Panc1 (cell line): ENCODE data around the gene ONECUT2. TPM values are rescaled to one million over a fixed set of nuclear protein-coding genes. Genes with fewer than 3 reads are reported as not detected.

Experiments
- ATAC-seq: fragments of 200-7000 bp; cut with Tn5 transposase; 2 replicates; pipeline ENCODE4 v1.9.1; 2020; ENCODE audit warnings: mild to moderate bottlenecking, moderate library complexity
- BruUV-seq: library from RNA; stranded (reverse); fragments of 400-500 nt; replicated peaks from 2 replicates; lab custom pipeline; 2021; lab: Mats Ljungman, UMichigan
- CTCF ChIA-PET: fragments of 300-600 bp; sonication (Branson Sonifier 250); formaldehyde crosslinking; loops from one replicate; lab custom pipeline; 2022; ENCODE audit warnings: antibody characterized with exemption; lab: Charles Lee
- POLR2A ChIA-PET: fragments of 300-600 bp; sonication (Branson Sonifier 250); formaldehyde crosslinking; loops from one replicate; lab custom pipeline; 2022; ENCODE audit warnings: antibody characterized with exemption; lab: Charles Lee
- DNase-seq: peaks from one replicate; pipeline ENCODE4 v3.0.0-alpha.2; 2010; ENCODE audit warnings: low read depth, low spot score
- H3K27ac ChIP-seq: 2 replicates; pipeline ENCODE4 v1.5.1; 2011; ENCODE audit warnings: mild to moderate bottlenecking, low read length, inconsistent platforms
- H3K27me3 ChIP-seq: fragments of 200-500 bp; sonication (Bioruptor generic); 2 replicates; pipeline ENCODE4 v1.6.0; 2014; ENCODE audit warnings: low read length, inconsistent platforms; ENCODE audit not compliant: control insufficient read depth, insufficient read depth
- H3K36me3 ChIP-seq: fragments of 200-500 bp; sonication (Bioruptor generic); 2 replicates; pipeline ENCODE4 v1.5.1; 2014; ENCODE audit warnings: inconsistent platforms, mild to moderate bottlenecking, low read length, moderate library complexity; ENCODE audit not compliant: control insufficient read depth, insufficient read depth
- H3K4me1 ChIP-seq: 2 replicates; pipeline ENCODE4 v1.5.1; 2011; ENCODE audit warnings: inconsistent platforms, mild to moderate bottlenecking, low read length, moderate library complexity; ENCODE audit not compliant: control insufficient read depth, insufficient read depth
- H3K4me3 ChIP-seq, 2 experiments: 2 replicates each; pipeline ENCODE4 v1.5.1; 2011 to 2012; ENCODE audit warnings: low read depth in 2 of 2, low read length in 2 of 2, mild to moderate bottlenecking in 2 of 2, inconsistent platforms in 1 of 2, moderate library complexity in 1 of 2
- H3K9me3 ChIP-seq: fragments of 200-500 bp; sonication (Bioruptor generic); 2 replicates; pipeline ENCODE4 v1.5.1; 2014; ENCODE audit warnings: low read depth, mild to moderate bottlenecking, inconsistent platforms, low read length, moderate library complexity; ENCODE audit not compliant: control insufficient read depth, insufficient read depth
- POLR2AphosphoS5 ChIP-seq: IDR thresholded peaks from 2 replicates; pipeline ENCODE4 v1.6.1; 2012; ENCODE audit warnings: mild to moderate bottlenecking, low read depth, low read length, moderate library complexity
- SIN3A ChIP-seq: IDR thresholded peaks from 2 replicates; pipeline ENCODE4 v1.6.1; 2012; ENCODE audit warnings: low read depth, mild to moderate bottlenecking, low read length, moderate library complexity, borderline replicate concordance; ENCODE audit not compliant: insufficient read depth
- TCF7L2 ChIP-seq: IDR thresholded peaks from 2 replicates; pipeline ENCODE4 v1.6.1; 2011; ENCODE audit warnings: mild to moderate bottlenecking, low read depth, low read length, inconsistent platforms
- in situ Hi-C: cut with HindIII; loops from 2 replicates; pipeline ENCODE4 v1.10.0; 2016; ENCODE audit warnings: low sequenced_read_pairs, low pct_unique_long_range_greater_than_20kb
- intact Hi-C: fragments of 100-400 bp; cut with micrococcal nuclease; formaldehyde crosslinking; loops from one replicate; pipeline ENCODE4 v1.10.0; 2022; ENCODE audit not compliant: unreplicated experiment
- total RNA-seq: library from RNA; stranded (reverse); gene quantifications from one replicate; pipeline ENCODE4 v1.2.1, GENCODE V29; 2021; ENCODE audit not compliant: unreplicated experiment
- TF ChIP-seq, protein P1 (sequence below), 2 experiments: IDR thresholded peaks; 2 replicates each; pipeline ENCODE4 v1.6.1; 2011 to 2012; ENCODE audit warnings: low read depth in 2 of 2, control low read depth in 1 of 2, low read length in 1 of 2, mild to moderate bottlenecking in 1 of 2, moderate library complexity in 1 of 2; ENCODE audit not compliant: insufficient read depth in 1 of 2
- TF ChIP-seq, protein P2 (sequence below): fragments of 450-650 bp; IDR thresholded peaks from 2 replicates; pipeline ENCODE4 v1.5.1; 2017; ENCODE audit warnings: mild to moderate bottlenecking

The ONECUT2 gene
- total RNA-seq, 1 experiment from 2014 or later = 0.59 TPM

DNA sequence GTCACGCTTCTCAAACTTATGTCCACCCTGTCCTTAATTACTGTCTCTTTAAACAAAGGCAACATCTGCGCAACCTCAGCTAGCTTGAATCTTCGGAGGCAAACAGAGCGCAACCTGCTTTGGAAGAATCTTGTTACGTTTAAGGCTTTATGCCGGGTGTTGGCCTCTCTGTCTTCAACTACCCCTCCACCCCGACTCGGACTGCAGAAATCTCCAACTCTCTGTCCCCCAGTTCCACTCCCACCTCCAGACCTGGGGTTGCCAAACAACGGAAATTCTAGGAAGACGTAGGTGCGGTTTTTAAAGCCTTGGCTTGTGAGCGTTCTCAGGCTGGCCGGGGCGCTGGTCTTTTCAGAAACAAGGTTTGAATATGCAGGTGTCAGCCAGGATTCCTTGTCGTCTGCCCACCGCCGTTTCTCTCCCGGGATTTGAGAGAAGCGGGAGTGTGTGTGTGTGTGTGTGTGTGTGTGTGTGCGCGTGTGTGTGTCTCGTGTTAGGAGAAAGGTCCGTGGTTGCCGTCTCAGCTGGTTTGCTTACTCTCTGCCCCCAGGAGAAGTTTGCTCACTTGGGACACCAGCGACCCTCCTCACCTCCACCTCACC lies 1.1 kb upstream of the ONECUT2 start:
- intact Hi-C loops (loop anchor here (10.0 kb wide), 1 partner anchor 639 kb away; no protein-coding TSS in a partner anchor), in situ Hi-C loops (no loop called here)
- Histone ChIP-seq H3K27me3 (peaks cover 11% of the 10 kb centered on the region), H3K36me3 (no peaks in the 10 kb centered on the region), H3K4me1 (no peaks in the 10 kb centered on the region), H3K27ac (no peak overlapping the region), H3K4me3 (peak overlapping the region; percentile 59 to 80), H3K9me3 (no peaks in the 10 kb centered on the region)
- ChIA-PET CTCF (no interaction called here), POLR2A (no interaction called here)
- ATAC-seq (no peak), DNase-seq (no peak)
- BruUV-seq = no TSS peak
- no peak for TF ChIP-seq POLR2AphosphoS5
- no peak for TF ChIP-seq SIN3A
- TF ChIP-seq, protein P1, sequence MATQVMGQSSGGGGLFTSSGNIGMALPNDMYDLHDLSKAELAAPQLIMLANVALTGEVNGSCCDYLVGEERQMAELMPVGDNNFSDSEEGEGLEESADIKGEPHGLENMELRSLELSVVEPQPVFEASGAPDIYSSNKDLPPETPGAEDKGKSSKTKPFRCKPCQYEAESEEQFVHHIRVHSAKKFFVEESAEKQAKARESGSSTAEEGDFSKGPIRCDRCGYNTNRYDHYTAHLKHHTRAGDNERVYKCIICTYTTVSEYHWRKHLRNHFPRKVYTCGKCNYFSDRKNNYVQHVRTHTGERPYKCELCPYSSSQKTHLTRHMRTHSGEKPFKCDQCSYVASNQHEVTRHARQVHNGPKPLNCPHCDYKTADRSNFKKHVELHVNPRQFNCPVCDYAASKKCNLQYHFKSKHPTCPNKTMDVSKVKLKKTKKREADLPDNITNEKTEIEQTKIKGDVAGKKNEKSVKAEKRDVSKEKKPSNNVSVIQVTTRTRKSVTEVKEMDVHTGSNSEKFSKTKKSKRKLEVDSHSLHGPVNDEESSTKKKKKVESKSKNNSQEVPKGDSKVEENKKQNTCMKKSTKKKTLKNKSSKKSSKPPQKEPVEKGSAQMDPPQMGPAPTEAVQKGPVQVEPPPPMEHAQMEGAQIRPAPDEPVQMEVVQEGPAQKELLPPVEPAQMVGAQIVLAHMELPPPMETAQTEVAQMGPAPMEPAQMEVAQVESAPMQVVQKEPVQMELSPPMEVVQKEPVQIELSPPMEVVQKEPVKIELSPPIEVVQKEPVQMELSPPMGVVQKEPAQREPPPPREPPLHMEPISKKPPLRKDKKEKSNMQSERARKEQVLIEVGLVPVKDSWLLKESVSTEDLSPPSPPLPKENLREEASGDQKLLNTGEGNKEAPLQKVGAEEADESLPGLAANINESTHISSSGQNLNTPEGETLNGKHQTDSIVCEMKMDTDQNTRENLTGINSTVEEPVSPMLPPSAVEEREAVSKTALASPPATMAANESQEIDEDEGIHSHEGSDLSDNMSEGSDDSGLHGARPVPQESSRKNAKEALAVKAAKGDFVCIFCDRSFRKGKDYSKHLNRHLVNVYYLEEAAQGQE (IDR thresholded peaks at IDR 0.05; ENCODE audit: insufficient read depth in 1 of 2, low read depth in 2 of 2, low read length in 1 of 2) = no peak
- no peak for TF ChIP-seq TCF7L2
- TF ChIP-seq, protein P2, sequence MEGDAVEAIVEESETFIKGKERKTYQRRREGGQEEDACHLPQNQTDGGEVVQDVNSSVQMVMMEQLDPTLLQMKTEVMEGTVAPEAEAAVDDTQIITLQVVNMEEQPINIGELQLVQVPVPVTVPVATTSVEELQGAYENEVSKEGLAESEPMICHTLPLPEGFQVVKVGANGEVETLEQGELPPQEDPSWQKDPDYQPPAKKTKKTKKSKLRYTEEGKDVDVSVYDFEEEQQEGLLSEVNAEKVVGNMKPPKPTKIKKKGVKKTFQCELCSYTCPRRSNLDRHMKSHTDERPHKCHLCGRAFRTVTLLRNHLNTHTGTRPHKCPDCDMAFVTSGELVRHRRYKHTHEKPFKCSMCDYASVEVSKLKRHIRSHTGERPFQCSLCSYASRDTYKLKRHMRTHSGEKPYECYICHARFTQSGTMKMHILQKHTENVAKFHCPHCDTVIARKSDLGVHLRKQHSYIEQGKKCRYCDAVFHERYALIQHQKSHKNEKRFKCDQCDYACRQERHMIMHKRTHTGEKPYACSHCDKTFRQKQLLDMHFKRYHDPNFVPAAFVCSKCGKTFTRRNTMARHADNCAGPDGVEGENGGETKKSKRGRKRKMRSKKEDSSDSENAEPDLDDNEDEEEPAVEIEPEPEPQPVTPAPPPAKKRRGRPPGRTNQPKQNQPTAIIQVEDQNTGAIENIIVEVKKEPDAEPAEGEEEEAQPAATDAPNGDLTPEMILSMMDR = no peak

GRCh38 chr18:57435846-57436190 lies 644 bp downstream of the ONECUT2 start:
- POLR2A ChIA-PET = no interaction called here
- Histone ChIP-seq H3K4me1 (no peaks in the 10 kb centered on the region), H3K36me3 (no peaks in the 10 kb centered on the region), H3K4me3 (peak overlapping the region; percentile 48 to 61), H3K27me3 (peaks cover 11% of the 10 kb centered on the region), H3K9me3 (no peaks in the 10 kb centered on the region), H3K27ac (no peak overlapping the region)
- CTCF ChIA-PET = interaction anchor here (0.7 kb wide), 1 partner anchor 573 kb away, joined by 4 read pairs; no protein-coding TSS in a partner anchor
- intact Hi-C loops = loop anchor here (5.0 to 10.0 kb wide), 2 partner anchors 569 to 641 kb away; no protein-coding TSS in a partner anchor
- no peak for DNase-seq
- BruUV-seq = no TSS peak
- TF ChIP-seq, protein P1 (IDR thresholded peaks at IDR 0.05; ENCODE audit: insufficient read depth in 1 of 2, low read depth in 2 of 2, low read length in 1 of 2) = no peak
- TF ChIP-seq, protein P2 = no peak
- TF ChIP-seq TCF7L2 (no peak), POLR2AphosphoS5 (no peak), SIN3A (no peak)
- in situ Hi-C loops = no loop called here
- ATAC-seq = no peak; the same call in 1 of the 2 replicates
